GM12878 (cell line): ENCODE measurements around the gene IL4I1. TPM values are rescaled to one million over a fixed set of nuclear protein-coding genes. Genes with fewer than 3 reads are reported as not detected.
"Not testable (repeated sequence)": the region's sequence is repeated elsewhere in the genome, so short reads cannot be mapped to it uniquely, and the experiment has no call there.

Experiments
- ATAC-seq: fragments of 200-7000 bp; cut with Tn5 transposase; 3 replicates; pipeline ENCODE4 v1.9.1; 2020; ENCODE audit warnings: mild to moderate bottlenecking, moderate library complexity
- BruUV-seq: library from RNA; stranded (reverse); fragments of 400-500 nt; replicated peaks from 2 replicates; lab custom pipeline; 2021; lab: Mats Ljungman, UMichigan
- CTCF ChIA-PET: fragments of 300-600 bp; sonication (Branson Sonifier 250); formaldehyde crosslinking; extraction: SDS; loops from one replicate; lab custom pipeline; 2021; ENCODE audit warnings: inconsistent platforms; lab: Yijun Ruan, JAX
- POLR2A ChIA-PET: fragments of 350-600 bp; formaldehyde crosslinking; extraction: SDS; loops from one replicate; lab custom pipeline; 2021; ENCODE audit warnings: inconsistent platforms; lab: Charles Lee
- RAD21 ChIA-PET: fragments of 300-600 bp; sonication (Branson Sonifier 250); formaldehyde crosslinking; loops from one replicate; lab custom pipeline; 2023; ENCODE audit warnings: antibody characterized with exemption; ENCODE audit not compliant: unreplicated experiment; lab: Charles Lee
- SMC1A ChIA-PET: fragments of 300-600 bp; sonication (Branson Sonifier 250); formaldehyde crosslinking; loops from one replicate; lab custom pipeline; 2023; ENCODE audit not compliant: unreplicated experiment, uncharacterized antibody; lab: Charles Lee
- DNase-seq: peaks from one replicate; pipeline ENCODE4 v3.0.0-alpha.2; 2011; ENCODE audit warnings: low read depth, low spot score
- FAIRE-seq: peaks from 3 replicates; lab custom pipeline; 2011; peaks lifted over from hg19 to GRCh38; lab: Jason Lieb, UNC
- H2AFZ ChIP-seq: 2 replicates; pipeline ENCODE4 v1.6.0; 2011; ENCODE audit warnings: low read depth, low read length, control low read depth; ENCODE audit not compliant: control insufficient read depth
- H3K27ac ChIP-seq: 2 replicates; pipeline ENCODE4 v1.5.1; 2011; ENCODE audit warnings: control low read depth; ENCODE audit not compliant: control insufficient read depth, insufficient read depth
- H3K27me3 ChIP-seq, 2 experiments: replicated peaks in 1 of 2; 2 replicates each; pipeline versions ENCODE4 v1.6.0 to v1.6.1; 2011; ENCODE audit warnings: low read length in 1 of 2; ENCODE audit not compliant: control insufficient read depth in 2 of 2, insufficient read depth in 2 of 2
- H3K36me3 ChIP-seq, 2 experiments: 2 replicates each; pipeline ENCODE4 v1.5.1; 2011; ENCODE audit warnings: low read length in 1 of 2; ENCODE audit not compliant: control insufficient read depth in 2 of 2, insufficient read depth in 2 of 2
- H3K4me1 ChIP-seq: 2 replicates; pipeline ENCODE4 v1.6.1; 2011; ENCODE audit warnings: mild to moderate bottlenecking, low read length, moderate library complexity, mixed read lengths; ENCODE audit not compliant: control insufficient read depth, insufficient read depth
- H3K4me2 ChIP-seq: 2 replicates; pipeline ENCODE4 v1.6.0; 2011; ENCODE audit warnings: control low read depth; ENCODE audit not compliant: control insufficient read depth, insufficient read depth
- H3K4me3 ChIP-seq: fragments of 200-600 bp; sonication (generic); 2 replicates; pipeline ENCODE4 v1.5.1; 2016
- H3K79me2 ChIP-seq: 2 replicates; pipeline ENCODE4 v1.6.0; 2011; ENCODE audit warnings: low read length; ENCODE audit not compliant: control insufficient read depth, insufficient read depth
- H3K9ac ChIP-seq: 2 replicates; pipeline ENCODE4 v1.8.0; 2011; ENCODE audit warnings: low read length, control low read depth, mixed read lengths; ENCODE audit not compliant: control insufficient read depth, insufficient read depth
- H3K9me3 ChIP-seq: replicated peaks from 3 replicates; pipeline ENCODE4 v1.5.1; 2011; ENCODE audit warnings: mild to moderate bottlenecking, low read length; ENCODE audit not compliant: control insufficient read depth, insufficient read depth
- H4K20me1 ChIP-seq: 2 replicates; pipeline ENCODE4 v1.6.0; 2011; ENCODE audit not compliant: control insufficient read depth, insufficient read depth
- BHLHE40 ChIP-seq, 2 experiments: fragments of 450-650 bp in 1 of 2; IDR thresholded peaks; 2 replicates each; pipeline ENCODE4 v1.6.1; 2011 to 2017; ENCODE audit warnings: low read depth in 2 of 2, borderline replicate concordance in 1 of 2, improper control_type of control experiment in 1 of 2, low read length in 1 of 2, mild to moderate bottlenecking in 1 of 2
- DPF2 ChIP-seq: fragments of 450-650 bp; IDR thresholded peaks from 2 replicates; pipeline ENCODE4 v1.6.1; 2017; ENCODE audit warnings: mild to moderate bottlenecking
- ETV6 ChIP-seq, 2 experiments: fragments of 450-650 bp in 1 of 2; IDR thresholded peaks in 1 of 2; conservative IDR thresholded peaks in 1 of 2; 2 replicates each; pipeline ENCODE4 v1.6.1; 2014; ENCODE audit warnings: antibody characterized with exemption in 1 of 2, borderline replicate concordance in 1 of 2, low read depth in 1 of 2, mild to moderate bottlenecking in 1 of 2, moderate library complexity in 1 of 2
- IKZF1 ChIP-seq: fragments of 450-650 bp; conservative IDR thresholded peaks from 2 replicates; pipeline ENCODE4 v1.6.1; 2017; ENCODE audit warnings: antibody characterized with exemption, mild to moderate bottlenecking
- IKZF2 ChIP-seq, 2 experiments: fragments of 450-650 bp; IDR thresholded peaks; 2 replicates each; pipeline ENCODE4 v1.6.1; 2017; ENCODE audit warnings: mild to moderate bottlenecking in 2 of 2, moderate library complexity in 2 of 2
- IRF4 ChIP-seq: IDR thresholded peaks from 2 replicates; pipeline ENCODE4 v1.6.1; 2011; ENCODE audit warnings: low read depth, low read length
- JUNB ChIP-seq: IDR thresholded peaks from 2 replicates; pipeline ENCODE4 v1.6.1; 2016; ENCODE audit warnings: antibody characterized with exemption, mild to moderate bottlenecking
- NFIC ChIP-seq: IDR thresholded peaks from 2 replicates; pipeline ENCODE4 v1.6.1; 2012; ENCODE audit warnings: low read depth, mild to moderate bottlenecking, inconsistent platforms, low read length, moderate library complexity
- POU2F2 ChIP-seq: IDR thresholded peaks from 3 replicates; pipeline ENCODE4 v1.6.1; 2011; ENCODE audit warnings: low read depth, mild to moderate bottlenecking, low read length, borderline replicate concordance
- RUNX3 ChIP-seq: IDR thresholded peaks from 2 replicates; pipeline ENCODE4 v1.6.1; 2012; ENCODE audit warnings: low read length, inconsistent platforms
- SPI1 ChIP-seq: IDR thresholded peaks from 2 replicates; pipeline ENCODE4 v1.6.1; 2011; ENCODE audit warnings: low read depth, mild to moderate bottlenecking, low read length, moderate library complexity, borderline replicate concordance; ENCODE audit not compliant: insufficient read depth
- WGBS: methylation state at CpG from one replicate; pipeline ENCODE4 v1.1.6; 2016; ENCODE audit warnings: low lambda C conversion rate; ENCODE audit not compliant: insufficient replicate concordance, insufficient coverage; ENCODE audit errors: missing lambda C conversion rate; 5-methylcytosine and 5-hydroxymethylcytosine counted together
- in situ Hi-C: fragments of 300-500 bp; cut with MboI; formaldehyde crosslinking; loops from 9 replicates; pipeline ENCODE4 v1.14.3; 2018; ENCODE audit warnings: mixed read lengths
- intact Hi-C: fragments of 100-400 bp; cut with micrococcal nuclease; formaldehyde crosslinking; loops from one replicate; pipeline ENCODE4 v1.14.2; 2022; ENCODE audit not compliant: unreplicated experiment
- polyA plus RNA-seq, 11 experiments: library from polyadenylated mRNA; depleted of rRNA in 4 of 11; unstranded in 6 of 11; stranded (reverse) in 5 of 11; fragments of >200 nt; fragmentation: Nextera tagmentation in 4 of 11; fragmentation: Illumina TruSeq in 1 of 11; extraction: Ambion mirVana in 4 of 11; extraction: Trizol in 1 of 11; gene quantifications; 1 replicate in 1 of 11; 2 replicates in 10 of 11; pipeline versions ENCODE4 v1.2.1 to v1.2.3, GENCODE V29; 2011 to 2016; ENCODE audit warnings: inconsistent platforms in 2 of 11, missing spikeins in 2 of 11, low read depth in 1 of 11
- total RNA-seq, 4 experiments: library from RNA; depleted of rRNA in 3 of 4; stranded (reverse); fragments of >200 nt in 3 of 4; fragmentation: Illumina TruSeq in 1 of 4; extraction: Trizol in 1 of 4; gene quantifications; 2 replicates each; pipeline versions ENCODE4 v1.2.1 to v1.2.3, GENCODE V29; 2013 to 2021

The IL4I1 gene
- total and polyA plus RNA-seq, 10 of the 15 experiments (the other 5 are each of a cell fraction or from before 2014, with no cell fraction given): 0.62 to 83.8 (median 42.8) TPM

- POLR2A ChIA-PET: interaction anchor here (0.7 kb wide), 1 partner anchor 41 kb away, joined by 5 read pairs; no protein-coding TSS in a partner anchor
- DNase-seq: peak; percentile 50
- H3K9me3 ChIP-seq, H3K9ac ChIP-seq, RAD21 ChIA-PET, H3K27ac ChIP-seq, H3K27me3 ChIP-seq, H3K79me2 ChIP-seq, CTCF ChIA-PET, in situ Hi-C loops, H4K20me1 ChIP-seq, SMC1A ChIA-PET, H3K4me2 ChIP-seq, intact Hi-C loops, H3K36me3 ChIP-seq, H3K4me3 ChIP-seq, H3K4me1 ChIP-seq, BruUV-seq, H2AFZ ChIP-seq: not testable (repeated sequence)
- TF ChIP-seq JUNB (peak; percentile 71), IRF4 (peak; percentile 61; the same call in 1 of the 2 replicates), IKZF2 (IDR thresholded peaks at IDR 0.05) (peak; percentile 63 to 82), RUNX3 (peak; percentile 29), BHLHE40 (IDR thresholded peaks at IDR 0.05; ENCODE audit: borderline replicate concordance in 1 of 2, low read depth in 2 of 2, low read length in 1 of 2) (peak in 1 of 2 experiments; percentile 38; a peak in 1 of 4 replicates), ETV6 (conservative IDR thresholded peaks at IDR 0.05 in 1 of 2, IDR thresholded peaks at IDR 0.05 in 1 of 2; ENCODE audit: borderline replicate concordance in 1 of 2, low read depth in 1 of 2) (peak in 1 of 2 experiments; percentile 38; a peak in 1 of 4 replicates), SPI1 (peak; percentile 65; the same call in 1 of the 2 replicates), POU2F2 (peak; percentile 86; the same call in 2 of the 3 replicates), IKZF1 (peak; percentile 59), NFIC (0 out of 2 replicates have a peak, but pooled peaks have one; percentile 25), DPF2 (0 out of 2 replicates have a peak, but pooled peaks have one; percentile 35)
- 7% methylated on average over 5 of the region's 5 CpGs for WGBS
- FAIRE-seq: peak; percentile 92
- ATAC-seq: peak; percentile 94
Observed at GRCh38 chr19:49944567-49944966, 47.9 kb upstream of the IL4I1 start.
